Measurements from ENCODE around the gene NAV1.

DNA sequence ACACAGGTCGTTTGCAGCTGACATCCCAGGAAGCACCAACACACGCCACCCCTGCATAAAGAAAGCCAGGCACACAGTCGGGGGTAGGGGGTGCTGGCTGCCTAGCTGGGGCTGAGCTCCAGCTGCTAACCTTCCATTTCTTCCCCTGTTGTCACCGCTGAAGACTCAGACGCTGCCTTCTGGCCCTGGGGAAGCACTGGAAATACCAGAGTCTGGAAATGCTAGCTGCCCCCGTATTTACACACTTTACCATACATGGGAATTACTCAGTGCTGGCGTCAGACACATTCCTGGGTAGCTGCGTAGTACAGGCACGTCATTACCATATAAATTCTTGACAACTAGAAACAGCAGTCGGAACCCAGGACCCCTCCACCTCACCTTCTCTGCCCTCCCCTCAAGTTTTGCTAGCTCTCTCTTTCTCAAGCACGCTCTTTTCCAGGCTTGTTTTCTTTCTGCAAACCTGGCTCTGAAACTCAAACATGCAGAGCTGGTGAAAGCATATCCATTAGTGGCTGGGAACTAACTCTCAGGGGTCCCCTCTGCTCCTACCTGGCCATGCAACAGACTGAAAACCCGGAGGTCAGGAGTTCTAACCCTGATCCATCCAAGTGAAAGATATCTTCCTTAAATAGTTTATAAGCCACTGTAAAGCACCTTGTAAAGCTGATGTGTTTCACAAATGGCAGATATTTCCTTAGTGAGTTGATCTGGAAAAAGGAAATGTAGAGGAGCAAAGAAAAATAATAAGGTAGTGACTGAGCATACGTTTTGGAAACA, 35.3 kb upstream of the NAV1 start:
- no peak for TF ChIP-seq EZH2 (IDR thresholded peaks at IDR 0.05; ENCODE audit: insufficient read depth, poor library complexity, severe bottlenecking)
- no peak for TF ChIP-seq EZH2phosphoT487 (IDR thresholded peaks at IDR 0.05; ENCODE audit: insufficient read depth, low read depth)
